A673 (cell line): ENCODE measurements around the gene QRSL1. TPM values are rescaled to one million over a fixed set of nuclear protein-coding genes. Genes with fewer than 3 reads are reported as not detected.

Experiments used
- BruUV-seq: library from RNA; stranded (reverse); fragments of 400-500 nt; replicated peaks from 2 replicates; lab custom pipeline; 2021; lab: Mats Ljungman, UMichigan
- CTCF ChIA-PET: fragments of 300-600 bp; sonication (Branson Sonifier 250); formaldehyde crosslinking; loops from one replicate; lab custom pipeline; 2022; ENCODE audit warnings: antibody characterized with exemption; lab: Charles Lee
- POLR2A ChIA-PET: fragments of 300-600 bp; sonication (Branson Sonifier 250); formaldehyde crosslinking; loops from one replicate; lab custom pipeline; 2022; ENCODE audit warnings: antibody characterized with exemption; ENCODE audit not compliant: low non-redundant PET; lab: Charles Lee
- DNase-seq: peaks from one replicate; pipeline ENCODE4 v3.0.0-alpha.2; 2015; ENCODE audit warnings: low spot score
- H3K27ac ChIP-seq: fragments of 200-600 bp; sonication (generic); 2 replicates; pipeline ENCODE4 v1.5.1; 2016; ENCODE audit warnings: mixed run types, low read depth, mild to moderate bottlenecking, mixed read lengths, antibody characterized with exemption, low read length; ENCODE audit not compliant: poor library complexity, severe bottlenecking
- H3K27me3 ChIP-seq: fragments of 200-600 bp; sonication (generic); replicated peaks from 2 replicates; pipeline ENCODE4 v1.6.1; 2017; ENCODE audit warnings: mixed run types, low read depth, mild to moderate bottlenecking, mixed read lengths, antibody characterized with exemption, low read length; ENCODE audit not compliant: insufficient read depth, poor library complexity
- H3K36me3 ChIP-seq: fragments of 200-600 bp; sonication (generic); 2 replicates; pipeline ENCODE4 v1.6.1; 2016; ENCODE audit warnings: mixed run types, mild to moderate bottlenecking, mixed read lengths, antibody characterized with exemption, low read length; ENCODE audit not compliant: insufficient read depth, poor library complexity, severe bottlenecking
- H3K4me1 ChIP-seq: fragments of 200-600 bp; sonication (generic); 2 replicates; pipeline ENCODE4 v1.6.1; 2017; ENCODE audit warnings: mixed run types, mild to moderate bottlenecking, mixed read lengths, antibody characterized with exemption, low read length; ENCODE audit not compliant: insufficient read depth, poor library complexity, severe bottlenecking
- H3K4me3 ChIP-seq: fragments of 200-600 bp; sonication (generic); 2 replicates; pipeline ENCODE4 v1.5.1; 2016; ENCODE audit warnings: low read depth, mixed run types, mild to moderate bottlenecking, mixed read lengths, low read length; ENCODE audit not compliant: poor library complexity, severe bottlenecking
- H3K9me3 ChIP-seq: fragments of 200-600 bp; sonication (generic); 2 replicates; pipeline ENCODE4 v1.6.1; 2016; ENCODE audit warnings: mixed run types, low read depth, mild to moderate bottlenecking, mixed read lengths, antibody characterized with exemption, low read length; ENCODE audit not compliant: poor library complexity, severe bottlenecking
- CTCF ChIP-seq: fragments of 300-800, 200-600 bp; sonication (generic); conservative IDR thresholded peaks from 2 replicates; pipeline ENCODE4 v1.5.1; 2017; ENCODE audit warnings: low read depth, mild to moderate bottlenecking, antibody characterized with exemption, low read length, moderate library complexity, mixed read lengths
- EZH2 ChIP-seq: fragments of 200-600 bp; sonication (generic); IDR thresholded peaks from 2 replicates; pipeline ENCODE4 v1.6.1; 2017; ENCODE audit warnings: borderline replicate concordance, low read depth, mild to moderate bottlenecking, mixed read lengths, antibody characterized with exemption, low read length; ENCODE audit not compliant: poor library complexity, severe bottlenecking
- intact Hi-C: fragments of 100-400 bp; cut with micrococcal nuclease; formaldehyde crosslinking; loops from one replicate; pipeline ENCODE4 v1.10.0; 2022; ENCODE audit not compliant: unreplicated experiment
- total RNA-seq: library from RNA; stranded (reverse); gene quantifications from 2 replicates; pipeline ENCODE4 v1.2.3, GENCODE V29; 2021

The QRSL1 gene
- total RNA-seq, 1 experiment from 2014 or later: 20.4 TPM

- no peak overlapping the region for H3K27ac ChIP-seq
- no peaks in the 10 kb centered on the region for H3K4me1 ChIP-seq
- intact Hi-C loops: no loop called here
- CTCF ChIA-PET: no interaction called here
- no peaks in the 10 kb centered on the region for H3K36me3 ChIP-seq
- H3K27me3 ChIP-seq: no peaks in the 10 kb centered on the region
- POLR2A ChIA-PET: no interaction called here
- no peak for DNase-seq
- H3K4me3 ChIP-seq: no peak overlapping the region
- no peak for TF ChIP-seq EZH2
- TF ChIP-seq CTCF: no peak
- no TSS peak for BruUV-seq
- H3K9me3 ChIP-seq: no peaks in the 10 kb centered on the region
Observed at GRCh38 chr6:106714281-106714680, 84.9 kb downstream of the QRSL1 start.

DNA sequence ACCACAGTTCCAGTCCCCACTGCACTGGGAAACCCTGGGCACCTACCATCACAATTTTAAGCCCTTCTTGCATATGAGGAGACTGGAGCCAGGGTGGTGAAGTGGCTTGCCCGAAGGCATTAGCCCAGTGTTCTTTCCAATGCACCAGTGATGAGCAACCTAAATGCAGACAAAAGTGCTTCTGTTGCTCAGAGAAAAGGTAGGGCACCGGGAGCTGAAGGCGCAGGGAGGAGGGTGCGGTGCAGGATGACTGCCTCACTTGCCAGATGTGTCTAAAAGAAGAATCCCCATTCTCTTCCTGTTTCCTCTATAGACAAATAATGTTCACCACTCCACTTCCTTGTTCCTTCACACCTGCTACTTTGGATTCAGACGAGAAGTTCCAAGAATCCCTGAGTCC is 86.5 kb downstream of the QRSL1 start:
- no peak overlapping the region for H3K4me3 ChIP-seq
- H3K27ac ChIP-seq: no peak overlapping the region
- no TSS peak for BruUV-seq
- ChIA-PET CTCF (no interaction called here), POLR2A (no interaction called here)
- no peaks in the 10 kb centered on the region for H3K4me1 ChIP-seq
- no peaks in the 10 kb centered on the region for H3K9me3 ChIP-seq
- H3K36me3 ChIP-seq: no peaks in the 10 kb centered on the region
- intact Hi-C loops: no loop called here
- DNase-seq: no peak
- no peaks in the 10 kb centered on the region for H3K27me3 ChIP-seq
- TF ChIP-seq EZH2 (no peak), CTCF (no peak)

GRCh38 chr6:106716966-106717365 is 87.6 kb downstream of the QRSL1 start:
- DNase-seq: no peak
- Histone ChIP-seq H3K27ac (no peak overlapping the region), H3K27me3 (no peaks in the 10 kb centered on the region), H3K4me1 (no peaks in the 10 kb centered on the region), H3K9me3 (no peaks in the 10 kb centered on the region), H3K36me3 (no peaks in the 10 kb centered on the region), H3K4me3 (no peak overlapping the region)
- ChIA-PET POLR2A (no interaction called here), CTCF (no interaction called here)
- no TSS peak for BruUV-seq
- no peak for TF ChIP-seq CTCF
- TF ChIP-seq EZH2: no peak
- intact Hi-C loops: no loop called here

Other genes with a start within 250 kb of the QRSL1 start
- gene RTN4IP1, start 80 bp upstream of the QRSL1 start, total RNA-seq: 15.7 and 17.9 TPM in 2 replicates